LNCaP clone FGC (cell line): Measurements from ENCODE around the gene CTSL.

Experiments used
- DNase-seq: peaks from one replicate; pipeline ENCODE4 v3.0.0-alpha.2; 2011; ENCODE audit warnings: low read depth
- H3K4me3 ChIP-seq: 2 replicates; pipeline ENCODE4 v1.5.1; 2011; ENCODE audit warnings: mild to moderate bottlenecking, low read depth, low read length, control low read depth
- CTCF ChIP-seq: IDR thresholded peaks from 2 replicates; pipeline ENCODE4 v1.5.1; 2012; ENCODE audit warnings: mild to moderate bottlenecking; ENCODE audit not compliant: control insufficient read depth, insufficient read depth; ENCODE audit errors: extremely low read depth

CTSL gene

GRCh38 chr9:87725900-87726709, at the start of gene CTSL:
CTSL (plus strand) TSS chr9:87726119; CDS start chr9:87727604, 1,485 bp downstream.
- peak; percentile 82 for DNase-seq
- H3K4me3 ChIP-seq: peak within 1 kb of the TSS; percentile 64
- peak; percentile 70 for TF ChIP-seq CTCF

GRCh38 chr9:87676976-87677775, 48.7 kb upstream of the CTSL start:
- H3K4me3 ChIP-seq: no peak overlapping the region
- no peak for TF ChIP-seq CTCF
- DNase-seq: no peak

GRCh38 chr9:87677776-87678587, 47.9 kb upstream of the CTSL start:
- no peak for TF ChIP-seq CTCF
- H3K4me3 ChIP-seq: no peak overlapping the region
- no peak for DNase-seq

GRCh38 chr9:87678650-87679355, 47.1 kb upstream of the CTSL start:
- H3K4me3 ChIP-seq: no peak overlapping the region
- peak; percentile 86 for TF ChIP-seq CTCF
- peak; percentile 48 for DNase-seq

GRCh38 chr9:87681271-87682061, 44.5 kb upstream of the CTSL start:
- no peak overlapping the region for H3K4me3 ChIP-seq
- no peak for DNase-seq
- no peak for TF ChIP-seq CTCF

GRCh38 chr9:87682085-87682484, 43.8 kb upstream of the CTSL start:
- no peak for DNase-seq
- no peak for TF ChIP-seq CTCF
- no peak overlapping the region for H3K4me3 ChIP-seq
